RWPE2 (cell line): ENCODE results near the gene CCDC73.

Source experiments
- ATAC-seq: fragments of 200-7000 bp; cut with Tn5 transposase; 3 replicates; pipeline ENCODE4 v1.9.1; 2021; ENCODE audit warnings: low read depth
- DNase-seq: peaks from one replicate; pipeline ENCODE4 v3.0.0-alpha.2; 2020; ENCODE audit warnings: low spot score
- H3K27ac ChIP-seq: fragments of 450-650 bp; 2 replicates; pipeline ENCODE4 v1.5.1; 2017; ENCODE audit warnings: mild to moderate bottlenecking; ENCODE audit not compliant: poor library complexity, severe bottlenecking
- H3K27me3 ChIP-seq: fragments of 250-450 bp; sonication (Bioruptor Pico); 2 replicates; pipeline ENCODE4 v1.5.1; 2021; ENCODE audit warnings: mild to moderate bottlenecking, moderate library complexity; ENCODE audit not compliant: insufficient read depth, poor library complexity, severe bottlenecking
- H3K36me3 ChIP-seq: fragments of 250-450 bp; sonication (Bioruptor Pico); 2 replicates; pipeline ENCODE4 v1.5.1; 2020; ENCODE audit warnings: low read depth, mild to moderate bottlenecking, moderate library complexity
- H3K4me1 ChIP-seq: fragments of 250-450 bp; sonication (Bioruptor Pico); 2 replicates; pipeline ENCODE4 v1.5.1; 2021; ENCODE audit warnings: mild to moderate bottlenecking, moderate library complexity; ENCODE audit not compliant: insufficient read depth, poor library complexity, severe bottlenecking
- H3K4me3 ChIP-seq: fragments of 250-450 bp; sonication (Bioruptor Pico); 2 replicates; pipeline ENCODE4 v1.5.1; 2021; ENCODE audit warnings: mild to moderate bottlenecking, moderate library complexity; ENCODE audit not compliant: severe bottlenecking
- H3K9me3 ChIP-seq: fragments of 250-450 bp; sonication (Bioruptor Pico); 2 replicates; pipeline ENCODE4 v1.5.1; 2021; ENCODE audit warnings: mild to moderate bottlenecking, moderate library complexity; ENCODE audit not compliant: severe bottlenecking
- CTCF ChIP-seq: fragments of 450-650 bp; IDR thresholded peaks from one replicate; pipeline ENCODE4 v1.5.1; 2017; ENCODE audit warnings: mild to moderate bottlenecking, moderate library complexity; ENCODE audit not compliant: poor library complexity, severe bottlenecking

Gene CCDC73

GRCh38 chr11:32573228-32573627 lies 221.2 kb downstream of the CCDC73 start:
- Histone ChIP-seq H3K4me1 (no peaks in the 10 kb centered on the region), H3K27me3 (no peaks in the 10 kb centered on the region), H3K4me3 (no peak overlapping the region), H3K27ac (no peak overlapping the region), H3K9me3 (no peaks in the 10 kb centered on the region), H3K36me3 (no peaks in the 10 kb centered on the region)
- TF ChIP-seq CTCF = no peak
- no peak for DNase-seq
- ATAC-seq = no peak

- no peak for ATAC-seq
- Histone ChIP-seq H3K36me3 (no peaks in the 10 kb centered on the region), H3K27ac (no peak overlapping the region), H3K4me3 (no peak overlapping the region), H3K9me3 (no peaks in the 10 kb centered on the region), H3K27me3 (no peaks in the 10 kb centered on the region), H3K4me1 (no peaks in the 10 kb centered on the region)
- no peak for DNase-seq
- TF ChIP-seq CTCF = no peak
Measured at GRCh38 chr11:32571039-32571438, 223.4 kb downstream of the CCDC73 start.

- H3K27ac ChIP-seq = no peak overlapping the region
- H3K36me3 ChIP-seq = no peaks in the 10 kb centered on the region
- H3K4me1 ChIP-seq = no peaks in the 10 kb centered on the region
- no peak for TF ChIP-seq CTCF
- ATAC-seq (no peak), DNase-seq (no peak)
- no peaks in the 10 kb centered on the region for H3K9me3 ChIP-seq
- no peaks in the 10 kb centered on the region for H3K27me3 ChIP-seq
- no peak overlapping the region for H3K4me3 ChIP-seq
Measured at GRCh38 chr11:32569313-32569881, 225.1 kb downstream of the CCDC73 start.

GRCh38 chr11:32567154-32567553 lies 227.3 kb downstream of the CCDC73 start:
- Histone ChIP-seq H3K27ac (no peak overlapping the region), H3K36me3 (no peaks in the 10 kb centered on the region), H3K4me1 (no peaks in the 10 kb centered on the region), H3K27me3 (no peaks in the 10 kb centered on the region), H3K9me3 (no peaks in the 10 kb centered on the region), H3K4me3 (no peak overlapping the region)
- DNase-seq = no peak
- no peak for TF ChIP-seq CTCF
- ATAC-seq = no peak

- no peak for TF ChIP-seq CTCF
- Histone ChIP-seq H3K9me3 (no peaks in the 10 kb centered on the region), H3K27ac (no peak overlapping the region), H3K4me3 (no peak overlapping the region), H3K27me3 (no peaks in the 10 kb centered on the region), H3K4me1 (no peaks in the 10 kb centered on the region), H3K36me3 (no peaks in the 10 kb centered on the region)
- DNase-seq (no peak), ATAC-seq (no peak)
Measured at GRCh38 chr11:32566517-32566916, 227.9 kb downstream of the CCDC73 start.
